ENCODE measurements around the gene ARHGAP29. TPM values are rescaled to one million over a fixed set of nuclear protein-coding genes. Genes with fewer than 3 reads are reported as not detected.

The ARHGAP29 gene
- total RNA-seq, 1 experiment from 2014 or later = 46.7 TPM

- ChIA-PET POLR2A (interaction anchor here (1.5 to 5.2 kb wide), 3 partner anchors 9 to 81 kb away, joined by 12 to 69 read pairs (median 26); partner anchors contain the start of gene ARHGAP29), CTCF (interaction anchor here (0.7 to 4.4 kb wide), 3 partner anchors 90 to 217 kb away, joined by 3 to 22 read pairs (median 5); no protein-coding TSS in a partner anchor)
- no peak for DNase-seq (ENCODE audit: unreplicated experiment)
- TF ChIP-seq, protein P1, sequence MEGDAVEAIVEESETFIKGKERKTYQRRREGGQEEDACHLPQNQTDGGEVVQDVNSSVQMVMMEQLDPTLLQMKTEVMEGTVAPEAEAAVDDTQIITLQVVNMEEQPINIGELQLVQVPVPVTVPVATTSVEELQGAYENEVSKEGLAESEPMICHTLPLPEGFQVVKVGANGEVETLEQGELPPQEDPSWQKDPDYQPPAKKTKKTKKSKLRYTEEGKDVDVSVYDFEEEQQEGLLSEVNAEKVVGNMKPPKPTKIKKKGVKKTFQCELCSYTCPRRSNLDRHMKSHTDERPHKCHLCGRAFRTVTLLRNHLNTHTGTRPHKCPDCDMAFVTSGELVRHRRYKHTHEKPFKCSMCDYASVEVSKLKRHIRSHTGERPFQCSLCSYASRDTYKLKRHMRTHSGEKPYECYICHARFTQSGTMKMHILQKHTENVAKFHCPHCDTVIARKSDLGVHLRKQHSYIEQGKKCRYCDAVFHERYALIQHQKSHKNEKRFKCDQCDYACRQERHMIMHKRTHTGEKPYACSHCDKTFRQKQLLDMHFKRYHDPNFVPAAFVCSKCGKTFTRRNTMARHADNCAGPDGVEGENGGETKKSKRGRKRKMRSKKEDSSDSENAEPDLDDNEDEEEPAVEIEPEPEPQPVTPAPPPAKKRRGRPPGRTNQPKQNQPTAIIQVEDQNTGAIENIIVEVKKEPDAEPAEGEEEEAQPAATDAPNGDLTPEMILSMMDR (IDR thresholded peaks at IDR 0.05; ENCODE audit: unreplicated experiment) = no peak
- Mint-ChIP-seq H3K4me1 (ENCODE audit: insufficient read depth, unreplicated experiment) (peaks cover 23% of the 10 kb centered on the region), H3K4me3 (ENCODE audit: unreplicated experiment) (no peak overlapping the region), H3K27ac (ENCODE audit: low read depth, unreplicated experiment) (peak overlapping the region; percentile 55), H3K36me3 (ENCODE audit: insufficient read depth, unreplicated experiment) (peaks cover 7% of the 10 kb centered on the region), H3K27me3 (ENCODE audit: insufficient read depth, unreplicated experiment) (no peaks in the 10 kb centered on the region), H3K9me3 (ENCODE audit: unreplicated experiment) (no peaks in the 10 kb centered on the region)
- BruUV-seq (replicated peaks) = no TSS peak
- intact Hi-C loops (cut with micrococcal nuclease) = no loop called here
Observed at GRCh38 chr1:94244816-94245215, 7.4 kb upstream of the ARHGAP29 start.

DNA sequence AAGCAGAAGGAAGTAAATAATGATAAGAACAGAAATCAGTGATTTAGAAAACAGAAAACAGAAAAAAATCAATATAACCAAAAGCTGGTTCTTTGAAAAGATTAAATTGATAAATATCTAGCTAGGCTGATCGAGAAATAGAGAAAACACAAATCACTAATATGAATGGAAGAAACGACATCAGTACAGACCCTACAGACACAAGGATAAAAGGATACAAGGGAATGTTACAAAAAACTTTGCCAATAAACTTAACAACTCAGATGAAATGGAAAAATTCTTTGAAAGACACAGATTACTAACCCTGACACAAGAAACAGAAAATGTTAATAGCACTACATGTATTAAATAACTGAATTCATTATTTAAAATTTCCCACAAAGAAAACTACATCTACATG is 6.3 kb upstream of the ARHGAP29 start:
- peaks cover 7% of the 10 kb centered on the region for H3K36me3 Mint-ChIP-seq (ENCODE audit: insufficient read depth, unreplicated experiment)
- ChIA-PET CTCF (interaction anchor here (1.6 kb wide), 1 partner anchor 218 kb away, joined by 4 read pairs; no protein-coding TSS in a partner anchor), POLR2A (interaction anchor here (0.9 to 1.5 kb wide), 2 partner anchors 53 to 82 kb away, joined by 4 to 12 read pairs; no protein-coding TSS in a partner anchor)
- TF ChIP-seq, protein P1 (IDR thresholded peaks at IDR 0.05; ENCODE audit: unreplicated experiment) = no peak
- H3K4me3 Mint-ChIP-seq (ENCODE audit: unreplicated experiment) = no peak overlapping the region
- no peak for DNase-seq (ENCODE audit: unreplicated experiment)
- intact Hi-C loops (cut with micrococcal nuclease) = no loop called here
- H3K27ac Mint-ChIP-seq (ENCODE audit: low read depth, unreplicated experiment) = peak overlapping the region; percentile 55
- H3K27me3 Mint-ChIP-seq (ENCODE audit: insufficient read depth, unreplicated experiment) = no peaks in the 10 kb centered on the region
- no peaks in the 10 kb centered on the region for H3K9me3 Mint-ChIP-seq (ENCODE audit: unreplicated experiment)
- no TSS peak for BruUV-seq (replicated peaks)
- H3K4me1 Mint-ChIP-seq (ENCODE audit: insufficient read depth, unreplicated experiment) = peaks cover 30% of the 10 kb centered on the region

DNA sequence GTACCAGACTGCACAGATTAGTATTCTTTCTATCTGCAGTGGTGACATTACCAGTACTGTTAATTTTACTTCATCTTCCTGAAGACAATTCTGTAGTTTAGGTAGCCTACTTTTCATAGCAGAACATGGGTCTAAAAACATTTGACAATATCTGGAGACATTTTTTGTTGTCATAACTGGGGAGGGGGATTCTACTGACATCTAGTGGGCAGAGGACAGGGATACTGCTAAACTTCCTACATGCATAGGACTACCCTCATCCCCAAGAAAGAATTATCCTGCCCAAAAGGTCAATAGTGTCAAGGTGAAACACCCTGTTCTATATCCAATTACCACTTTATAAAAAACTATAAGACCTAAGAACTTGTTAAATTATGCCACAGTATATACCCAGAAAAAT is 3.4 kb upstream of the ARHGAP29 start:
- H3K4me3 Mint-ChIP-seq (ENCODE audit: unreplicated experiment) = no peak overlapping the region
- peaks cover 13% of the 10 kb centered on the region for H3K36me3 Mint-ChIP-seq (ENCODE audit: insufficient read depth, unreplicated experiment)
- DNase-seq (ENCODE audit: unreplicated experiment) = no peak
- no peaks in the 10 kb centered on the region for H3K9me3 Mint-ChIP-seq (ENCODE audit: unreplicated experiment)
- H3K27me3 Mint-ChIP-seq (ENCODE audit: insufficient read depth, unreplicated experiment) = no peaks in the 10 kb centered on the region
- intact Hi-C loops (cut with micrococcal nuclease) = no loop called here
- CTCF ChIA-PET = interaction anchor here (0.7 to 1.8 kb wide), 2 partner anchors 93 to 177 kb away, joined by 3 to 7 read pairs; no protein-coding TSS in a partner anchor
- no peak overlapping the region for H3K27ac Mint-ChIP-seq (ENCODE audit: low read depth, unreplicated experiment)
- TF ChIP-seq, protein P1 (IDR thresholded peaks at IDR 0.05; ENCODE audit: unreplicated experiment) = peak; percentile 5
- H3K4me1 Mint-ChIP-seq (ENCODE audit: insufficient read depth, unreplicated experiment) = peaks cover 26% of the 10 kb centered on the region
- POLR2A ChIA-PET = interaction anchor here (0.7 to 6.3 kb wide), 3 partner anchors 15 to 160 kb away, joined by 3 to 106 read pairs (median 7); no protein-coding TSS in a partner anchor
- no TSS peak for BruUV-seq (replicated peaks)

GRCh38 chr1:94239796-94240195 is 2.4 kb upstream of the ARHGAP29 start:
- H3K4me1 Mint-ChIP-seq (ENCODE audit: insufficient read depth, unreplicated experiment) = peaks cover 24% of the 10 kb centered on the region
- ChIA-PET POLR2A (interaction anchor here (0.9 to 6.3 kb wide), 5 partner anchors 8 to 159 kb away, joined by 3 to 106 read pairs (median 7); no protein-coding TSS in a partner anchor), CTCF (interaction anchor here (0.6 to 1.0 kb wide), 2 partner anchors 19 to 29 kb away, joined by 3 read pairs; no protein-coding TSS in a partner anchor)
- no peaks in the 10 kb centered on the region for H3K27me3 Mint-ChIP-seq (ENCODE audit: insufficient read depth, unreplicated experiment)
- no peak for DNase-seq (ENCODE audit: unreplicated experiment)
- no peak overlapping the region for H3K4me3 Mint-ChIP-seq (ENCODE audit: unreplicated experiment)
- no peak overlapping the region for H3K27ac Mint-ChIP-seq (ENCODE audit: low read depth, unreplicated experiment)
- intact Hi-C loops (cut with micrococcal nuclease) = no loop called here
- peaks cover 13% of the 10 kb centered on the region for H3K36me3 Mint-ChIP-seq (ENCODE audit: insufficient read depth, unreplicated experiment)
- no TSS peak for BruUV-seq (replicated peaks)
- TF ChIP-seq, protein P1 (IDR thresholded peaks at IDR 0.05; ENCODE audit: unreplicated experiment) = no peak
- H3K9me3 Mint-ChIP-seq (ENCODE audit: unreplicated experiment) = no peaks in the 10 kb centered on the region
